Neural progenitor cell (in vitro differentiated cells): ENCODE data around the gene GPR137C. TPM values are rescaled to one million over a fixed set of nuclear protein-coding genes. Genes with fewer than 3 reads are reported as not detected.

ENCODE experiments used
- DNase-seq: peaks from one replicate; pipeline ENCODE4 v3.0.0-alpha.2; 2016; ENCODE audit warnings: low spot score
- H2AFZ ChIP-seq: fragments of 200-600 bp; sonication (generic); replicated peaks from 2 replicates; pipeline ENCODE4 v1.6.1; 2016; ENCODE audit warnings: antibody characterized with exemption
- H3F3A ChIP-seq: fragments of 200-600 bp; sonication (generic); 2 replicates; pipeline ENCODE4 v1.6.1; 2016; ENCODE audit warnings: antibody characterized with exemption, low read depth
- H3K27ac ChIP-seq: fragments of 200-600 bp; sonication (generic); 2 replicates; pipeline ENCODE4 v1.5.1; 2016; ENCODE audit warnings: mild to moderate bottlenecking
- H3K27me3 ChIP-seq: fragments of 200-600 bp; sonication (generic); 2 replicates; pipeline ENCODE4 v1.6.1; 2016; ENCODE audit warnings: mild to moderate bottlenecking, moderate library complexity
- H3K36me3 ChIP-seq: fragments of 200-600 bp; sonication (generic); 2 replicates; pipeline ENCODE4 v1.5.1; 2016
- H3K4me1 ChIP-seq: fragments of 200-600 bp; sonication (generic); 2 replicates; pipeline ENCODE4 v1.6.1; 2016; ENCODE audit warnings: mixed run types
- H3K4me2 ChIP-seq: fragments of 200-600 bp; sonication (generic); 2 replicates; pipeline ENCODE4 v1.6.1; 2016
- H3K4me3 ChIP-seq: fragments of 200-600 bp; sonication (generic); 2 replicates; pipeline ENCODE4 v1.5.1; 2016
- H3K79me2 ChIP-seq: fragments of 200-600 bp; sonication (generic); 2 replicates; pipeline ENCODE4 v1.6.1; 2016; ENCODE audit warnings: low read depth
- H3K9ac ChIP-seq: fragments of 200-600 bp; sonication (generic); 2 replicates; pipeline ENCODE4 v1.6.1; 2016
- H3K9me3 ChIP-seq: fragments of 200-600 bp; sonication (generic); 2 replicates; pipeline ENCODE4 v1.5.1; 2016; ENCODE audit warnings: low read depth
- H4K20me1 ChIP-seq: fragments of 200-600 bp; sonication (generic); 2 replicates; pipeline ENCODE4 v1.6.1; 2016; ENCODE audit warnings: low read depth
- H3K27ac Mint-ChIP-seq: 3 replicates; pipeline ENCODE4 v1.8.0; 2021; ENCODE audit warnings: mixed read lengths
- H3K27me3 Mint-ChIP-seq: 2 replicates; pipeline ENCODE4 v1.8.0; 2022; ENCODE audit warnings: low read depth, mild to moderate bottlenecking, inconsistent platforms, moderate library complexity, mixed read lengths; ENCODE audit not compliant: insufficient read depth
- H3K36me3 Mint-ChIP-seq: 3 replicates; pipeline ENCODE4 v1.8.0; 2021; ENCODE audit warnings: mixed read lengths
- H3K4me1 Mint-ChIP-seq: 3 replicates; pipeline ENCODE4 v1.8.0; 2021; ENCODE audit warnings: mixed read lengths
- H3K4me3 Mint-ChIP-seq: 3 replicates; pipeline ENCODE4 v1.8.0; 2021; ENCODE audit warnings: mild to moderate bottlenecking, moderate library complexity, mixed read lengths
- H3K9me3 Mint-ChIP-seq: 3 replicates; pipeline ENCODE4 v1.8.0; 2020; ENCODE audit warnings: mixed read lengths
- CTCF ChIP-seq: fragments of 200-600 bp; sonication (generic); IDR thresholded peaks from 2 replicates; pipeline ENCODE4 v1.5.1; 2017; ENCODE audit warnings: antibody characterized with exemption, mild to moderate bottlenecking
- EZH2 ChIP-seq: fragments of 200-600 bp; sonication (generic); IDR thresholded peaks from 2 replicates; pipeline ENCODE4 v1.6.1; 2017; ENCODE audit warnings: antibody characterized with exemption, mild to moderate bottlenecking, moderate library complexity
- EZH2phosphoT487 ChIP-seq: fragments of 200-600 bp; sonication (generic); IDR thresholded peaks from 2 replicates; pipeline ENCODE4 v1.6.1; 2017; ENCODE audit warnings: antibody characterized with exemption
- total RNA-seq: library from RNA; depleted of rRNA; stranded (reverse); fragments of >200 nt; gene quantifications from 2 replicates; pipeline ENCODE4 v1.2.3, GENCODE V29; 2015; ENCODE audit warnings: low replicate concordance

GPR137C gene
- total RNA-seq, 1 donor from 2014 or later, result 9.3 TPM

- H3K27ac Mint-ChIP-seq, result no peak overlapping the region
- H3K4me1 Mint-ChIP-seq, result no peaks in the 10 kb centered on the region
- no peaks in the 10 kb centered on the region for H3K9me3 Mint-ChIP-seq
- TF ChIP-seq EZH2, result no peak
- no peak for TF ChIP-seq EZH2phosphoT487
- no peak for TF ChIP-seq CTCF
- Histone ChIP-seq H3K27me3 (no peaks in the 10 kb centered on the region), H4K20me1 (no peaks in the 10 kb centered on the region), H3K4me3 (no peak overlapping the region), H3K27ac (no peak overlapping the region), H3K36me3 (no peaks in the 10 kb centered on the region), H3K9me3 (no peaks in the 10 kb centered on the region), H3K4me2 (no peak overlapping the region), H3F3A (peaks cover 16% of the 10 kb centered on the region), H3K4me1 (no peaks in the 10 kb centered on the region), H3K9ac (no peak overlapping the region), H2AFZ (no peak overlapping the region), H3K79me2 (no peaks in the 10 kb centered on the region)
- H3K4me3 Mint-ChIP-seq, result no peak overlapping the region
- peaks cover 4% of the 10 kb centered on the region for H3K36me3 Mint-ChIP-seq
- H3K27me3 Mint-ChIP-seq, result no peaks in the 10 kb centered on the region
- no peak for DNase-seq
Measured at GRCh38 chr14:52531481-52531880, 21.2 kb upstream of the GPR137C start.

- H3K36me3 ChIP-seq, result peaks cover 4% of the 10 kb centered on the region
- H3K9ac ChIP-seq, result no peak overlapping the region
- Mint-ChIP-seq H3K4me3 (no peak overlapping the region), H3K27me3 (no peaks in the 10 kb centered on the region), H3K27ac (no peak overlapping the region), H3K4me1 (no peaks in the 10 kb centered on the region), H3K9me3 (no peaks in the 10 kb centered on the region), H3K36me3 (peaks cover 4% of the 10 kb centered on the region)
- H3K4me1 ChIP-seq, result no peaks in the 10 kb centered on the region
- H2AFZ ChIP-seq, result no peak overlapping the region
- no peaks in the 10 kb centered on the region for H3K27me3 ChIP-seq
- no peaks in the 10 kb centered on the region for H4K20me1 ChIP-seq
- H3K4me2 ChIP-seq, result no peak overlapping the region
- TF ChIP-seq CTCF (no peak), EZH2 (no peak), EZH2phosphoT487 (no peak)
- DNase-seq, result no peak
- peaks cover 2% of the 10 kb centered on the region for H3F3A ChIP-seq
- no peaks in the 10 kb centered on the region for H3K9me3 ChIP-seq
- no peak overlapping the region for H3K27ac ChIP-seq
- no peak overlapping the region for H3K4me3 ChIP-seq
- no peaks in the 10 kb centered on the region for H3K79me2 ChIP-seq
Measured at GRCh38 chr14:52536269-52536668, 16.4 kb upstream of the GPR137C start.

GRCh38 chr14:52538623-52539022 lies 14.0 kb upstream of the GPR137C start:
- Histone ChIP-seq H2AFZ (no peak overlapping the region), H3K4me3 (no peak overlapping the region), H3K9ac (no peak overlapping the region), H4K20me1 (no peaks in the 10 kb centered on the region), H3K79me2 (no peaks in the 10 kb centered on the region), H3K4me2 (no peak overlapping the region), H3K27ac (no peak overlapping the region), H3F3A (no peaks in the 10 kb centered on the region), H3K4me1 (no peaks in the 10 kb centered on the region), H3K9me3 (no peaks in the 10 kb centered on the region), H3K27me3 (no peaks in the 10 kb centered on the region), H3K36me3 (peaks cover 10% of the 10 kb centered on the region)
- Mint-ChIP-seq H3K9me3 (no peaks in the 10 kb centered on the region), H3K4me1 (no peaks in the 10 kb centered on the region), H3K27me3 (no peaks in the 10 kb centered on the region), H3K4me3 (no peak overlapping the region), H3K27ac (no peak overlapping the region), H3K36me3 (peaks cover 4% of the 10 kb centered on the region)
- no peak for DNase-seq
- TF ChIP-seq EZH2 (no peak), EZH2phosphoT487 (no peak), CTCF (no peak)
